HCT116 (cell line): ENCODE results near the gene ARMH3. TPM values are rescaled to one million over a fixed set of nuclear protein-coding genes. Genes with fewer than 3 reads are reported as not detected.

Experiments used
- ATAC-seq: fragments of 200-7000 bp; cut with Tn5 transposase; 2 replicates; pipeline ENCODE4 v1.9.1; 2020; ENCODE audit warnings: mild to moderate bottlenecking, moderate library complexity
- BruUV-seq: library from RNA; stranded (reverse); fragments of 400-500 nt; replicated peaks from 2 replicates; lab custom pipeline; 2021; lab: Mats Ljungman, UMichigan
- CTCF ChIA-PET: fragments of 300-600 bp; sonication (Branson Sonifier 250); formaldehyde crosslinking; loops from one replicate; lab custom pipeline; 2021; ENCODE audit warnings: antibody characterized with exemption; lab: Charles Lee
- POLR2A ChIA-PET: fragments of 300-600, 350-600 bp; sonication (Branson Sonifier 250); formaldehyde crosslinking; loops from one replicate; lab custom pipeline; 2021; ENCODE audit warnings: antibody characterized with exemption; lab: Charles Lee
- RAD21 ChIA-PET, 2 experiments: fragments of 300-600 bp; sonication (Branson Sonifier 250); formaldehyde crosslinking; loops; one replicate each; lab custom pipeline; 2023; ENCODE audit warnings: low total read pairs in 2 of 2; ENCODE audit not compliant: uncharacterized antibody in 2 of 2, unreplicated experiment in 2 of 2, low non-redundant PET in 1 of 2; lab: Charles Lee
- DNase-seq: peaks from one replicate; pipeline ENCODE4 v3.0.0-alpha.2; 2010; ENCODE audit warnings: low read depth, low spot score
- H2AFZ ChIP-seq: fragments of 200-600 bp; shearing (Covaris generic), sonication (generic); 2 replicates; pipeline ENCODE4 v1.6.1; 2017; ENCODE audit warnings: low read depth, mixed run types, mixed read lengths, antibody characterized with exemption, low read length; ENCODE audit not compliant: poor library complexity, severe bottlenecking
- H3K27ac ChIP-seq: 2 replicates; pipeline ENCODE4 v1.5.1; 2012; ENCODE audit warnings: low read depth, low read length
- H3K27me3 ChIP-seq: fragments of 200-600 bp; sonication (generic); 2 replicates; pipeline ENCODE4 v1.6.1; 2016; ENCODE audit warnings: mixed run types, low read length, mixed read lengths; ENCODE audit not compliant: insufficient read depth
- H3K36me3 ChIP-seq, 2 experiments: fragments of 200-500 bp in 1 of 2; fragments of 200-600 bp in 1 of 2; sonication (Bioruptor generic) in 1 of 2; sonication (generic) in 1 of 2; 2 replicates each; pipeline versions ENCODE4 v1.5.1 to v1.6.1; 2014 to 2016; ENCODE audit warnings: low read length in 2 of 2, inconsistent platforms in 1 of 2, mixed read lengths in 1 of 2, mixed run types in 1 of 2; ENCODE audit not compliant: insufficient read depth in 2 of 2, control insufficient read depth in 1 of 2
- H3K4me1 ChIP-seq, 2 experiments: fragments of 200-600 bp in 1 of 2; sonication (generic) in 1 of 2; 2 replicates each; pipeline versions ENCODE4 v1.5.1 to v1.6.1; 2012 to 2017; ENCODE audit warnings: low read length in 2 of 2, inconsistent platforms in 1 of 2, mild to moderate bottlenecking in 1 of 2, mixed read lengths in 1 of 2, mixed run types in 1 of 2, moderate library complexity in 1 of 2; ENCODE audit not compliant: insufficient read depth in 2 of 2, control insufficient read depth in 1 of 2
- H3K4me2 ChIP-seq: fragments of 200-600 bp; sonication (generic); 2 replicates; pipeline ENCODE4 v1.6.1; 2017; ENCODE audit warnings: mixed run types, low read length, mixed read lengths
- H3K4me3 ChIP-seq, 2 experiments: fragments of 200-600 bp in 1 of 2; sonication (generic) in 1 of 2; replicated peaks in 1 of 2; 2 replicates each; pipeline ENCODE4 v1.5.1; 2011 to 2016; ENCODE audit warnings: low read length in 2 of 2, control low read depth in 1 of 2, low read depth in 1 of 2, mild to moderate bottlenecking in 1 of 2, mixed read lengths in 1 of 2, mixed run types in 1 of 2
- H3K79me2 ChIP-seq: fragments of 200-600 bp; sonication (generic); 2 replicates; pipeline ENCODE4 v1.6.1; 2017; ENCODE audit warnings: mild to moderate bottlenecking, mixed run types, low read length, moderate library complexity, mixed read lengths; ENCODE audit not compliant: insufficient read depth
- H3K9ac ChIP-seq: fragments of 200-600 bp; sonication (generic); 2 replicates; pipeline ENCODE4 v1.6.1; 2016; ENCODE audit warnings: low read length, mixed read lengths
- H3K9me2 ChIP-seq: fragments of 200-600 bp; sonication (generic), shearing (Covaris generic); 2 replicates; pipeline ENCODE4 v1.6.1; 2017; ENCODE audit warnings: mixed run types, mild to moderate bottlenecking, moderate library complexity; ENCODE audit not compliant: insufficient read depth
- H3K9me3 ChIP-seq, 2 experiments: fragments of 200-500 bp in 1 of 2; fragments of 200-600 bp in 1 of 2; sonication (Bioruptor generic) in 1 of 2; sonication (generic) in 1 of 2; 2 replicates each; pipeline ENCODE4 v1.6.1; 2014 to 2017; ENCODE audit warnings: low read length in 2 of 2, mixed read lengths in 2 of 2, inconsistent platforms in 1 of 2, low read depth in 1 of 2, mild to moderate bottlenecking in 1 of 2, mixed run types in 1 of 2, moderate library complexity in 1 of 2; ENCODE audit not compliant: control insufficient read depth in 1 of 2, insufficient read depth in 1 of 2
- H4K20me1 ChIP-seq: fragments of 200-600 bp; sonication (generic), shearing (Covaris generic); 2 replicates; pipeline ENCODE4 v1.6.1; 2017; ENCODE audit warnings: mixed run types, mild to moderate bottlenecking, moderate library complexity; ENCODE audit not compliant: insufficient read depth
- CBX3 ChIP-seq: IDR thresholded peaks from 2 replicates; pipeline ENCODE4 v1.6.1; 2012; ENCODE audit warnings: low read depth
- POLR2A ChIP-seq: IDR thresholded peaks from 2 replicates; pipeline ENCODE4 v1.7.0; 2011; ENCODE audit warnings: borderline replicate concordance; ENCODE audit not compliant: insufficient read depth, insufficient read length; ENCODE audit errors: extremely low read depth
- RAD21 ChIP-seq: IDR thresholded peaks from 2 replicates; pipeline ENCODE4 v1.6.1; 2012; ENCODE audit warnings: low read depth, mild to moderate bottlenecking
- intact Hi-C: fragments of 100-400 bp; cut with micrococcal nuclease; formaldehyde crosslinking; loops from 2 replicates; pipeline ENCODE4 v1.10.0; 2022
- total RNA-seq: library from RNA; stranded (reverse); gene quantifications from one replicate; pipeline ENCODE4 v1.2.1, GENCODE V29; 2021; ENCODE audit not compliant: unreplicated experiment
- TF ChIP-seq, protein P1 (sequence below): IDR thresholded peaks from 2 replicates; pipeline ENCODE4 v1.6.1; 2012
- TF ChIP-seq, protein P2 (sequence below): IDR thresholded peaks from 2 replicates; pipeline ENCODE4 v1.6.1; 2011; ENCODE audit warnings: mild to moderate bottlenecking, low read length, moderate library complexity; ENCODE audit not compliant: insufficient replicate concordance; ENCODE audit errors: extremely low read depth
- TF ChIP-seq, protein P3 (sequence below), 3 experiments: fragments of 200-600 bp in 1 of 3; sonication (generic) in 1 of 3; IDR thresholded peaks in 2 of 3; conservative IDR thresholded peaks in 1 of 3; 2 replicates each; pipeline ENCODE4 v1.5.1; 2012 to 2017; ENCODE audit warnings: low read depth in 2 of 3, low read length in 2 of 3, antibody characterized with exemption in 1 of 3, borderline replicate concordance in 1 of 3, control low read depth in 1 of 3, mild to moderate bottlenecking in 1 of 3, mixed read lengths in 1 of 3, mixed run types in 1 of 3, moderate library complexity in 1 of 3; ENCODE audit not compliant: insufficient read depth in 1 of 3
- TF ChIP-seq, protein P4 (sequence below): IDR thresholded peaks from 2 replicates; pipeline ENCODE4 v1.6.1; 2012

Gene ARMH3
- total RNA-seq, 1 experiment from 2014 or later, result 30.4 TPM

DNA sequence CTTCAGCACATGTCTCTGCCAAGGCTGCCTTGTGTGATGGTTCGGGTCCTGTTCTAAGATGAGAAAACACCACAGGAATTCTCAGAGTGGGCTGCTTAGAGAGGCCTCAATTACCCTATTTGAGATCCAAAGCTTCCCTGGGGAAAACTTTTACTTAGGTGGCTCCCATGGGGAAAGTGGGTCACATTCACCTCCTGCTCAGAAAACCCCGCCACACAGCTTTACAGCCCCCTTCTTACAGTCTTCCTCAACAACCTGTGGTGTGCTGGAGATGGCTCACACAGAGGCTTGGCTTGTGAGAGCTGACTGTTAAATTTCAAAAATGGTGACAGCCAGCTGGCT is 175.8 kb downstream of the ARMH3 start:
- POLR2A ChIA-PET, result no interaction called here
- Histone ChIP-seq H3K4me1 (peaks cover 0 to 9% of the 10 kb centered on the region in 2 experiments; a peak in 2 of 4 replicates), H3K4me2 (no peak overlapping the region), H3K9me3 (no peaks in the 10 kb centered on the region), H3K27me3 (no peaks in the 10 kb centered on the region), H3K27ac (no peak overlapping the region), H3K36me3 (no peaks in the 10 kb centered on the region), H3K9me2 (no peaks in the 10 kb centered on the region), H3K79me2 (no peaks in the 10 kb centered on the region), H2AFZ (no peak overlapping the region), H3K4me3 (no peak overlapping the region), H4K20me1 (no peaks in the 10 kb centered on the region), H3K9ac (no peak overlapping the region)
- TF ChIP-seq, protein P1, sequence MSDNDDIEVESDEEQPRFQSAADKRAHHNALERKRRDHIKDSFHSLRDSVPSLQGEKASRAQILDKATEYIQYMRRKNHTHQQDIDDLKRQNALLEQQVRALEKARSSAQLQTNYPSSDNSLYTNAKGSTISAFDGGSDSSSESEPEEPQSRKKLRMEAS, result no peak
- no peak for TF ChIP-seq CBX3
- no peak for TF ChIP-seq POLR2A
- no peak for TF ChIP-seq RAD21
- TF ChIP-seq, protein P2, sequence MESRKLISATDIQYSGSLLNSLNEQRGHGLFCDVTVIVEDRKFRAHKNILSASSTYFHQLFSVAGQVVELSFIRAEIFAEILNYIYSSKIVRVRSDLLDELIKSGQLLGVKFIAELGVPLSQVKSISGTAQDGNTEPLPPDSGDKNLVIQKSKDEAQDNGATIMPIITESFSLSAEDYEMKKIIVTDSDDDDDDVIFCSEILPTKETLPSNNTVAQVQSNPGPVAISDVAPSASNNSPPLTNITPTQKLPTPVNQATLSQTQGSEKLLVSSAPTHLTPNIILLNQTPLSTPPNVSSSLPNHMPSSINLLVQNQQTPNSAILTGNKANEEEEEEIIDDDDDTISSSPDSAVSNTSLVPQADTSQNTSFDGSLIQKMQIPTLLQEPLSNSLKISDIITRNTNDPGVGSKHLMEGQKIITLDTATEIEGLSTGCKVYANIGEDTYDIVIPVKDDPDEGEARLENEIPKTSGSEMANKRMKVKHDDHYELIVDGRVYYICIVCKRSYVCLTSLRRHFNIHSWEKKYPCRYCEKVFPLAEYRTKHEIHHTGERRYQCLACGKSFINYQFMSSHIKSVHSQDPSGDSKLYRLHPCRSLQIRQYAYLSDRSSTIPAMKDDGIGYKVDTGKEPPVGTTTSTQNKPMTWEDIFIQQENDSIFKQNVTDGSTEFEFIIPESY, result no peak
- TF ChIP-seq, protein P3, sequence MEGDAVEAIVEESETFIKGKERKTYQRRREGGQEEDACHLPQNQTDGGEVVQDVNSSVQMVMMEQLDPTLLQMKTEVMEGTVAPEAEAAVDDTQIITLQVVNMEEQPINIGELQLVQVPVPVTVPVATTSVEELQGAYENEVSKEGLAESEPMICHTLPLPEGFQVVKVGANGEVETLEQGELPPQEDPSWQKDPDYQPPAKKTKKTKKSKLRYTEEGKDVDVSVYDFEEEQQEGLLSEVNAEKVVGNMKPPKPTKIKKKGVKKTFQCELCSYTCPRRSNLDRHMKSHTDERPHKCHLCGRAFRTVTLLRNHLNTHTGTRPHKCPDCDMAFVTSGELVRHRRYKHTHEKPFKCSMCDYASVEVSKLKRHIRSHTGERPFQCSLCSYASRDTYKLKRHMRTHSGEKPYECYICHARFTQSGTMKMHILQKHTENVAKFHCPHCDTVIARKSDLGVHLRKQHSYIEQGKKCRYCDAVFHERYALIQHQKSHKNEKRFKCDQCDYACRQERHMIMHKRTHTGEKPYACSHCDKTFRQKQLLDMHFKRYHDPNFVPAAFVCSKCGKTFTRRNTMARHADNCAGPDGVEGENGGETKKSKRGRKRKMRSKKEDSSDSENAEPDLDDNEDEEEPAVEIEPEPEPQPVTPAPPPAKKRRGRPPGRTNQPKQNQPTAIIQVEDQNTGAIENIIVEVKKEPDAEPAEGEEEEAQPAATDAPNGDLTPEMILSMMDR (IDR thresholded peaks at IDR 0.05 in 2 of 3, conservative IDR thresholded peaks at IDR 0.05 in 1 of 3; ENCODE audit: borderline replicate concordance in 1 of 3, insufficient read depth in 1 of 3, low read depth in 2 of 3, low read length in 2 of 3), result no peak
- TF ChIP-seq, protein P4, sequence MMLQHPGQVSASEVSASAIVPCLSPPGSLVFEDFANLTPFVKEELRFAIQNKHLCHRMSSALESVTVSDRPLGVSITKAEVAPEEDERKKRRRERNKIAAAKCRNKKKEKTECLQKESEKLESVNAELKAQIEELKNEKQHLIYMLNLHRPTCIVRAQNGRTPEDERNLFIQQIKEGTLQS, result no peak
- RAD21 ChIA-PET, result no interaction called here
- DNase-seq, result no peak
- ATAC-seq, result no peak
- CTCF ChIA-PET, result interaction anchor here (1.5 to 1.6 kb wide), 2 partner anchors 10 to 39 kb away, joined by 6 to 15 read pairs; no protein-coding TSS in a partner anchor
- intact Hi-C loops, result no loop called here
- BruUV-seq, result no TSS peak
